K562 (cell line): ENCODE measurements around the gene ARHGAP31. TPM values are rescaled to one million over a fixed set of nuclear protein-coding genes. Genes with fewer than 3 reads are reported as not detected.

Source experiments
- ATAC-seq: fragments of 200-7000 bp; cut with Tn5 transposase; 3 replicates; pipeline ENCODE4 v1.9.1; 2020; ENCODE audit warnings: moderate library complexity
- BruUV-seq: library from RNA; stranded (reverse); fragments of 400-500 nt; replicated peaks from 2 replicates; lab custom pipeline; 2021; lab: Mats Ljungman, UMichigan
- CTCF ChIA-PET: fragments of 300-600 bp; formaldehyde crosslinking; extraction: SDS; loops from one replicate; lab custom pipeline; 2021; ENCODE audit warnings: low intra/inter-chr PET ratio; lab: Yijun Ruan, JAX
- POLR2A ChIA-PET: fragments of 300-600, 350-650 bp; sonication (Branson Sonifier 250); formaldehyde crosslinking; extraction: SDS; loops from one replicate; lab custom pipeline; 2021; ENCODE audit warnings: antibody characterized with exemption, inconsistent platforms; lab: Yijun Ruan, JAX
- DNase-seq, 4 experiments: peaks; one replicate each; pipeline versions ENCODE4 v3.0.0 to v3.0.0-alpha.2; 2011 to 2018; ENCODE audit warnings: low spot score in 3 of 4, mixed read lengths in 3 of 4; ENCODE audit errors: extremely low read depth in 1 of 4
- FAIRE-seq: peaks from 2 replicates; lab custom pipeline; 2011; peaks lifted over from hg19 to GRCh38; lab: Jason Lieb, UNC
- H2AFZ ChIP-seq: 2 replicates; pipeline ENCODE4 v1.6.0; 2011; ENCODE audit warnings: low read depth, low read length, control low read depth, inconsistent platforms
- H3K27ac ChIP-seq: fragments of 200-600 bp; 3 replicates; pipeline ENCODE4 v1.8.0; 2011; ENCODE audit warnings: low read depth, mild to moderate bottlenecking, control low read depth, inconsistent platforms, low read length, moderate library complexity, mixed read lengths; ENCODE audit errors: extremely low read depth
- H3K27me3 ChIP-seq, 2 experiments: fragments of 300-600 bp in 1 of 2; 2 replicates in 1 of 2; 3 replicates in 1 of 2; pipeline versions ENCODE4 v1.6.0 to v1.8.0; 2011; ENCODE audit warnings: inconsistent platforms in 2 of 2, low read length in 2 of 2, mild to moderate bottlenecking in 1 of 2, mixed read lengths in 1 of 2, moderate library complexity in 1 of 2; ENCODE audit not compliant: control insufficient read depth in 2 of 2, insufficient read depth in 2 of 2
- H3K36me3 ChIP-seq: fragments of 300-600 bp; 3 replicates; pipeline ENCODE4 v1.8.0; 2011; ENCODE audit warnings: mild to moderate bottlenecking, low read length, inconsistent platforms; ENCODE audit not compliant: control insufficient read depth, insufficient read depth
- H3K4me1 ChIP-seq, 2 experiments: fragments of 200-600 bp in 1 of 2; replicated peaks in 1 of 2; 2 replicates in 1 of 2; 3 replicates in 1 of 2; pipeline versions ENCODE4 v1.5.1 to v1.8.0; 2011; ENCODE audit warnings: inconsistent platforms in 2 of 2, low read length in 2 of 2, mild to moderate bottlenecking in 1 of 2, mixed read lengths in 1 of 2, moderate library complexity in 1 of 2; ENCODE audit not compliant: control insufficient read depth in 2 of 2, insufficient read depth in 2 of 2
- H3K4me2 ChIP-seq: 2 replicates; pipeline ENCODE4 v1.6.1; 2011; ENCODE audit warnings: low read length, control low read depth, inconsistent platforms, mixed read lengths; ENCODE audit not compliant: insufficient read depth
- H3K4me3 ChIP-seq: fragments of 200-600 bp; sonication (generic), shearing (Covaris generic); 2 replicates; pipeline ENCODE4 v1.5.1; 2016; ENCODE audit warnings: control low read depth, inconsistent platforms
- H3K79me2 ChIP-seq: fragments of 200-600 bp; 3 replicates; pipeline ENCODE4 v1.8.0; 2011; ENCODE audit warnings: low read length, inconsistent platforms; ENCODE audit not compliant: control insufficient read depth, insufficient read depth
- H3K9ac ChIP-seq, 2 experiments: 2 replicates each; pipeline versions ENCODE4 v1.6.0 to v1.6.1; 2011; ENCODE audit warnings: low read depth in 2 of 2, low read length in 2 of 2, control low read depth in 1 of 2, inconsistent platforms in 1 of 2, mild to moderate bottlenecking in 1 of 2, mixed read lengths in 1 of 2; ENCODE audit not compliant: insufficient read depth in 1 of 2
- H3K9me1 ChIP-seq: one replicate; pipeline ENCODE4 v1.6.0; 2011; ENCODE audit warnings: inconsistent platforms, mild to moderate bottlenecking, low read length, moderate library complexity; ENCODE audit not compliant: control insufficient read depth, insufficient read depth
- H3K9me3 ChIP-seq: replicated peaks from 2 replicates; pipeline ENCODE4 v1.5.1; 2011; ENCODE audit warnings: low read depth, low read length, inconsistent platforms; ENCODE audit not compliant: control insufficient read depth, insufficient read depth
- H4K20me1 ChIP-seq: replicated peaks from 2 replicates; pipeline ENCODE4 v1.6.1; 2011; ENCODE audit warnings: low read length, inconsistent platforms, mixed read lengths; ENCODE audit not compliant: control insufficient read depth, insufficient read depth
- GTF2E2 ChIP-seq: fragments of 200-800 bp; sonication (Bioruptor generic); IDR thresholded peaks from 2 replicates; pipeline ENCODE4 v1.6.1; 2016; ENCODE audit warnings: missing genetic modification characterization, missing compliant biosample characterization
- HOMEZ ChIP-seq: fragments of 250-450 bp; sonication (Bioruptor Pico); IDR thresholded peaks from 2 replicates; pipeline ENCODE4 v1.4.0; 2020; ENCODE audit warnings: mild to moderate bottlenecking, moderate library complexity
- PHTF2 ChIP-seq: fragments of 250-450 bp; sonication (Bioruptor Pico); IDR thresholded peaks from 2 replicates; pipeline ENCODE4 v1.5.0; 2021; ENCODE audit warnings: mild to moderate bottlenecking
- SNAPC5 ChIP-seq: fragments of 250-450 bp; sonication (Bioruptor Pico); IDR thresholded peaks from 2 replicates; pipeline ENCODE4 v1.8.0; 2021; ENCODE audit warnings: moderate library complexity, mild to moderate bottlenecking, inconsistent platforms
- ZNF23 ChIP-seq: fragments of 250-450 bp; sonication (Bioruptor Pico); IDR thresholded peaks from 2 replicates; pipeline ENCODE4 v1.4.0; 2020; ENCODE audit warnings: mild to moderate bottlenecking
- ZNF408 ChIP-seq: fragments of 250-450 bp; sonication (Bioruptor Pico); IDR thresholded peaks from 2 replicates; pipeline ENCODE4 v1.4.0; 2020; ENCODE audit warnings: low read depth, mild to moderate bottlenecking, moderate library complexity
- WGBS: fragments of 100-300 bp; shearing (Covaris generic); methylation state at CpG from one replicate; pipeline ENCODE4 v1.1.6; 2016; ENCODE audit warnings: low coverage, mixed read lengths; ENCODE audit not compliant: insufficient coverage; ENCODE audit errors: missing lambda C conversion rate; 5-methylcytosine and 5-hydroxymethylcytosine counted together
- in situ Hi-C: fragments of 300-500 bp; cut with MboI; formaldehyde crosslinking; loops from 4 replicates; pipeline ENCODE4 v1.15.0; 2018; ENCODE audit warnings: inconsistent platforms, mixed read lengths
- intact Hi-C: fragments of 100-400 bp; cut with micrococcal nuclease; formaldehyde crosslinking; loops from 2 replicates; pipeline ENCODE4 v1.14.2; 2022
- polyA plus RNA-seq, 8 experiments: library from polyadenylated mRNA; depleted of rRNA in 4 of 8; stranded (reverse) in 5 of 8; unstranded in 3 of 8; fragments of >200 nt; fragmentation: Nextera tagmentation in 2 of 8; fragmentation: Illumina TruSeq in 1 of 8; extraction: Ambion mirVana in 2 of 8; extraction: Trizol in 1 of 8; gene quantifications; 2 replicates each; pipeline versions ENCODE4 v1.2.1 to v1.2.3, GENCODE V29; 2011 to 2014; ENCODE audit warnings: inconsistent platforms in 1 of 8, missing spikeins in 1 of 8
- total RNA-seq, 7 experiments: library from RNA; depleted of rRNA in 6 of 7; stranded (reverse); fragments of >200 nt in 6 of 7; fragmentation: Illumina TruSeq in 2 of 7; extraction: Trizol in 2 of 7; gene quantifications; 2 replicates each; pipeline versions ENCODE4 v1.2.1 to v1.2.3, GENCODE V29; 2011 to 2021; ENCODE audit warnings: low replicate concordance in 1 of 7
- TF ChIP-seq, protein P1 (sequence below): sonication (generic); formaldehyde crosslinking; IDR thresholded peaks from 2 replicates; pipeline ENCODE4 v1.8.1; 2023; ENCODE audit warnings: mild to moderate bottlenecking, missing genetic modification reagents
- TF ChIP-seq, protein P2 (sequence below), 2 experiments: fragments of 450-650 bp in 1 of 2; sonication (generic) in 1 of 2; formaldehyde crosslinking in 1 of 2; IDR thresholded peaks in 1 of 2; conservative IDR thresholded peaks in 1 of 2; 2 replicates each; pipeline versions ENCODE4 v1.6.1 to v1.8.1; 2016 to 2023; ENCODE audit warnings: mild to moderate bottlenecking in 2 of 2, moderate library complexity in 2 of 2, inconsistent platforms in 1 of 2, missing genetic modification reagents in 1 of 2
- TF ChIP-seq, protein P3 (sequence below): sonication (generic); formaldehyde crosslinking; IDR thresholded peaks from 2 replicates; pipeline ENCODE4 v1.8.1; 2022; ENCODE audit warnings: missing genetic modification reagents

ARHGAP31 gene
- total and polyA plus RNA-seq, 9 of the 15 experiments (the other 6 are each of a cell fraction or from before 2014, with no cell fraction given), result under 0.01 to 0.13 (median 0.06) TPM; not detected in 5

DNA sequence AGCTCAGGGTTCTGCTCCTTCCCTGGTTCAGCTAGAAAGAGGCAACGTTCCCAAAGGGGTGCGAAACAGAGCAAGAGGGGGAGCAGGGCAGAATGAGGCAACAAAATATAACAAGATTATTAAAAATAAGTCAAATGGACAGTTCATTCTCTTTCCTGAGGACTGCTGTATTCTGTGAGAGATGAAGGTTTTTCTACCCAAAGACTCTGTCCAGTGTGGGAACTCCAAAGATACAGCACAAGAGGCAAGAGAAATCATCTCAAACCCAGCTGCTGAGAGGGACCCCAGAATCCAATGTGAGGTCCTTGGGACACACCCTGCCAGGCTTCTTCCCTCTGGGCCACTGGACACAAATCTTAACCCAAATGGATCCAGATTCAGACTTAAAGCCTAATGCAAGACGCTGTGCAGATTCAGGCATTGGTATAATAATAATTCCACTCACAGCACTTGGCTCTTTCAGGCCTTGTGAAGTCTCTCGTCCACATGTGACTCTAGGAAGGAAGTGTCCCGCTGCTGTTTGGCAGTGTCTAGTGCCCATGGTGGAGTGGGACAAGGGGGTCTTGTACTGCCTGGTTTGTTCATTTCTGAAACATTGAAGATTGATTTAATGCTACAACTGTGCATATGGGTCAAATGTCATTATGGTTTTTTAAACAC lies 14.5 kb upstream of the ARHGAP31 start:
- H2AFZ ChIP-seq, result no peak overlapping the region
- ATAC-seq, result no peak
- no peaks in the 10 kb centered on the region for H4K20me1 ChIP-seq
- no peaks in the 10 kb centered on the region for H3K4me1 ChIP-seq
- TF ChIP-seq, protein P1, sequence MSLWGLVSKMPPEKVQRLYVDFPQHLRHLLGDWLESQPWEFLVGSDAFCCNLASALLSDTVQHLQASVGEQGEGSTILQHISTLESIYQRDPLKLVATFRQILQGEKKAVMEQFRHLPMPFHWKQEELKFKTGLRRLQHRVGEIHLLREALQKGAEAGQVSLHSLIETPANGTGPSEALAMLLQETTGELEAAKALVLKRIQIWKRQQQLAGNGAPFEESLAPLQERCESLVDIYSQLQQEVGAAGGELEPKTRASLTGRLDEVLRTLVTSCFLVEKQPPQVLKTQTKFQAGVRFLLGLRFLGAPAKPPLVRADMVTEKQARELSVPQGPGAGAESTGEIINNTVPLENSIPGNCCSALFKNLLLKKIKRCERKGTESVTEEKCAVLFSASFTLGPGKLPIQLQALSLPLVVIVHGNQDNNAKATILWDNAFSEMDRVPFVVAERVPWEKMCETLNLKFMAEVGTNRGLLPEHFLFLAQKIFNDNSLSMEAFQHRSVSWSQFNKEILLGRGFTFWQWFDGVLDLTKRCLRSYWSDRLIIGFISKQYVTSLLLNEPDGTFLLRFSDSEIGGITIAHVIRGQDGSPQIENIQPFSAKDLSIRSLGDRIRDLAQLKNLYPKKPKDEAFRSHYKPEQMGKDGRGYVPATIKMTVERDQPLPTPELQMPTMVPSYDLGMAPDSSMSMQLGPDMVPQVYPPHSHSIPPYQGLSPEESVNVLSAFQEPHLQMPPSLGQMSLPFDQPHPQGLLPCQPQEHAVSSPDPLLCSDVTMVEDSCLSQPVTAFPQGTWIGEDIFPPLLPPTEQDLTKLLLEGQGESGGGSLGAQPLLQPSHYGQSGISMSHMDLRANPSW, result no peak
- TF ChIP-seq, protein P2, sequence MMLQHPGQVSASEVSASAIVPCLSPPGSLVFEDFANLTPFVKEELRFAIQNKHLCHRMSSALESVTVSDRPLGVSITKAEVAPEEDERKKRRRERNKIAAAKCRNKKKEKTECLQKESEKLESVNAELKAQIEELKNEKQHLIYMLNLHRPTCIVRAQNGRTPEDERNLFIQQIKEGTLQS (IDR thresholded peaks at IDR 0.05), result no peak
- TF ChIP-seq, protein P2 (CRISPR knock-in tag; conservative IDR thresholded peaks at IDR 0.05), result no peak
- no peak for TF ChIP-seq PHTF2 (CRISPR knock-in tag)
- TF ChIP-seq SNAPC5 (CRISPR knock-in tag), result no peak
- no peak for TF ChIP-seq ZNF408 (CRISPR knock-in tag)
- no peak for TF ChIP-seq GTF2E2 (tag)
- TF ChIP-seq, protein P3, sequence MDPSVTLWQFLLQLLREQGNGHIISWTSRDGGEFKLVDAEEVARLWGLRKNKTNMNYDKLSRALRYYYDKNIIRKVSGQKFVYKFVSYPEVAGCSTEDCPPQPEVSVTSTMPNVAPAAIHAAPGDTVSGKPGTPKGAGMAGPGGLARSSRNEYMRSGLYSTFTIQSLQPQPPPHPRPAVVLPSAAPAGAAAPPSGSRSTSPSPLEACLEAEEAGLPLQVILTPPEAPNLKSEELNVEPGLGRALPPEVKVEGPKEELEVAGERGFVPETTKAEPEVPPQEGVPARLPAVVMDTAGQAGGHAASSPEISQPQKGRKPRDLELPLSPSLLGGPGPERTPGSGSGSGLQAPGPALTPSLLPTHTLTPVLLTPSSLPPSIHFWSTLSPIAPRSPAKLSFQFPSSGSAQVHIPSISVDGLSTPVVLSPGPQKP (CRISPR knock-in tag), result no peak
- no peak for TF ChIP-seq ZNF23
- no peak for TF ChIP-seq HOMEZ (CRISPR knock-in tag)
- TF ChIP-seq, all 486 proteins: peak for 0
- FAIRE-seq, result no peak
- no peak for DNase-seq
- in situ Hi-C loops, result no loop called here
- intact Hi-C loops, result loop anchor here (5.0 to 10.0 kb wide), 2 partner anchors 103 to 405 kb away; no protein-coding TSS in a partner anchor
- H3K4me2 ChIP-seq, result no peak overlapping the region
- H3K36me3 ChIP-seq, result no peaks in the 10 kb centered on the region
- H3K9me1 ChIP-seq, result no peaks in the 10 kb centered on the region
- POLR2A ChIA-PET, result no interaction called here
- H3K27ac ChIP-seq, result no peak overlapping the region
- no TSS peak for BruUV-seq
- CTCF ChIA-PET, result no interaction called here
- 4% methylated on average over 5 of the region's 5 CpGs for WGBS
- no peaks in the 10 kb centered on the region for H3K79me2 ChIP-seq
- no peaks in the 10 kb centered on the region for H3K9me3 ChIP-seq
- no peak overlapping the region for H3K9ac ChIP-seq
- H3K4me3 ChIP-seq, result no peak overlapping the region
- H3K27me3 ChIP-seq, result peaks cover 0 to 5% of the 10 kb centered on the region in 2 experiments; a peak in 3 of 5 replicates
